Ovary (tissue), 3 donors: ENCODE results near the gene INVS.

Experiments
- CTCF ChIP-seq, 3 donors: fragments of 450-650 bp in 2 of 3; fragments of 200-600 bp in 1 of 3; IDR thresholded peaks; one replicate each; pipeline versions ENCODE4 v1.5.1 to v1.8.0; 2016 to 2022; ENCODE audit warnings: antibody characterized with exemption in 3 of 3, mild to moderate bottlenecking in 1 of 3
- EP300 ChIP-seq: sonication (generic); formaldehyde crosslinking; IDR thresholded peaks from one replicate; pipeline ENCODE4 v1.6.1; 2017; ENCODE audit warnings: antibody characterized with exemption
- POLR2A ChIP-seq: fragments of 450-650 bp; IDR thresholded peaks from one replicate; pipeline ENCODE4 v1.6.1; 2017; ENCODE audit warnings: antibody characterized with exemption, mild to moderate bottlenecking, moderate library complexity
- donor health status: DM: no; HTN: no; CAD: no.

- TF ChIP-seq CTCF (IDR thresholded peaks at IDR 0.05) (no peak), EP300 (no peak), POLR2A (no peak)
Measured at GRCh38 chr9:100170085-100170484, 71.0 kb downstream of the INVS start.
